ENCODE measurements around the gene GALNT12. TPM values are rescaled to one million over a fixed set of nuclear protein-coding genes. Genes with fewer than 3 reads are reported as not detected.

Gene GALNT12
- total RNA-seq, 1 experiment from 2014 or later: 31.2 TPM

- Histone ChIP-seq H3K27ac (ENCODE audit: low read depth, low read length) (no peak overlapping the region), H3K9ac (ENCODE audit: low read length) (no peak overlapping the region), H3K9me2 (ENCODE audit: insufficient read depth) (no peaks in the 10 kb centered on the region), H4K20me1 (ENCODE audit: insufficient read depth) (no peaks in the 10 kb centered on the region), H3K27me3 (ENCODE audit: insufficient read depth, low read length) (no peaks in the 10 kb centered on the region), H3K9me3 (ENCODE audit: control insufficient read depth in 1 of 2, insufficient read depth in 1 of 2, low read depth in 1 of 2, low read length in 2 of 2) (no peaks in the 10 kb centered on the region), H3K79me2 (ENCODE audit: insufficient read depth, low read length) (no peaks in the 10 kb centered on the region), H3K36me3 (ENCODE audit: control insufficient read depth in 1 of 2, insufficient read depth in 2 of 2, low read length in 2 of 2) (peaks cover 0 to 2% of the 10 kb centered on the region in 2 experiments; a peak in 1 of 4 replicates), H2AFZ (ENCODE audit: low read depth, low read length, poor library complexity, severe bottlenecking) (no peak overlapping the region), H3K4me3 (replicated peaks in 1 of 2; ENCODE audit: low read depth in 1 of 2, low read length in 2 of 2) (no peak overlapping the region), H3K4me1 (ENCODE audit: control insufficient read depth in 1 of 2, insufficient read depth in 2 of 2, low read length in 2 of 2) (no peaks in the 10 kb centered on the region), H3K4me2 (ENCODE audit: low read length) (no peak overlapping the region)
- CTCF ChIA-PET: interaction anchor here (1.8 kb wide), 1 partner anchor 10 kb away, joined by 4 read pairs; no protein-coding TSS in a partner anchor
- intact Hi-C loops (cut with micrococcal nuclease): no loop called here
- RAD21 ChIA-PET (ENCODE audit: low non-redundant PET in 1 of 2, low total read pairs in 2 of 2, uncharacterized antibody in 2 of 2, unreplicated experiment in 2 of 2): no interaction called here
- BruUV-seq (replicated peaks): no TSS peak
- DNase-seq (ENCODE audit: low read depth, low spot score) (no peak), ATAC-seq (no peak)
- POLR2A ChIA-PET: no interaction called here
- TF ChIP-seq TCF7L2 (IDR thresholded peaks at IDR 0.05; ENCODE audit: borderline replicate concordance, extremely low read depth, insufficient read depth, insufficient read length) (no peak), EGR1 (IDR thresholded peaks at IDR 0.05; ENCODE audit: low read depth) (no peak), MAX (IDR thresholded peaks at IDR 0.05) (no peak), CTCF (IDR thresholded peaks at IDR 0.05 in 2 of 3, conservative IDR thresholded peaks at IDR 0.05 in 1 of 3; ENCODE audit: borderline replicate concordance in 1 of 3, insufficient read depth in 1 of 3, low read depth in 2 of 3, low read length in 2 of 3) (no peak), YY1 (IDR thresholded peaks at IDR 0.05; ENCODE audit: extremely low read depth, insufficient replicate concordance, low read depth, low read length) (no peak), EZH2 (IDR thresholded peaks at IDR 0.05) (no peak)
Measured at GRCh38 chr9:98838868-98839565, 31.5 kb downstream of the GALNT12 start.
